ENCODE data around the gene DKC1. TPM values are rescaled to one million over a fixed set of nuclear protein-coding genes. Genes with fewer than 3 reads are reported as not detected.

The DKC1 gene
- total and polyA plus RNA-seq, 2 of the 4 experiments (the other 2 are of a cell fraction), result 49.9 to 63.8 TPM

DNA sequence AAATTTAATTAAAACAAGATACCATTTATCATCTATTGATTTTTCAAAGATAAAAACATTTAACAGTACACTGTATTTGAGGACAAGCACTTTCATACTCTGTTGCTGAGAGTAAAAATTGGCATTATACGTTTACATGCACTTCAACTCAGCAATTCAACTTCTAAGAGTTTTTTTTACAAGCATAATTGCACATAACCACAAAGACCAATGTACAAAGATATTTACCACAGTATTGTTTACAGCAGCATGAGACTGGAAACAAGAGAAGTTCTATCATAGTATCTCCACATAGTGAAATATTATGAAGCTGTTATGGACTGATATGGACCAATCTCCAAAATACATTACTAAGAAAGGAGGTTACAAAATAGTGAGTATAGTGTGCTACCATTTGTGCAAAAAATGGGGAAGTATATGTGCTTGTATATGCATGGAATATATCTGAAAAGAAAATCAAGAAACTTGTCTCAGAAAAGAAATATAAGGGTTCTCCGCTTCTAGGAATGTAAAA, 22.7 kb upstream of the DKC1 start:
- ChIA-PET POLR2A (ENCODE audit: unreplicated experiment) (no interaction called here), CTCF (no interaction called here)
- Histone ChIP-seq H2AFZ (replicated peaks; ENCODE audit: low read length, poor library complexity) (no peak overlapping the region), H3K18ac (ENCODE audit: low read depth, low read length) (no peak overlapping the region), H3K79me1 (ENCODE audit: low read depth in 1 of 2, low read length in 2 of 2) (peaks cover 0 to 3% of the 10 kb centered on the region in 2 experiments; a peak in 1 of 4 replicates), H2BK120ac (ENCODE audit: low read depth, low read length) (no peak overlapping the region), H3K23ac (ENCODE audit: low read depth, low read length) (no peak overlapping the region), H3K4ac (ENCODE audit: low read depth, low read length) (no peak overlapping the region), H4K20me1 (ENCODE audit: insufficient read depth, low read length) (no peaks in the 10 kb centered on the region), H3K36me3 (ENCODE audit: control insufficient read depth, insufficient read depth, low read length) (no peaks in the 10 kb centered on the region), H3K9me3 (ENCODE audit: control insufficient read depth, insufficient read depth, low read length) (no peaks in the 10 kb centered on the region), H2BK5ac (ENCODE audit: low read depth, low read length, poor library complexity, severe bottlenecking) (no peak overlapping the region), H3K27ac (ENCODE audit: insufficient read depth, low read length) (no peak overlapping the region), H2BK20ac (ENCODE audit: low read depth, low read length) (no peak overlapping the region), H4K8ac (ENCODE audit: low read depth in 2 of 2, low read length in 2 of 2) (no peak overlapping the region), H2BK15ac (ENCODE audit: low read depth, low read length) (no peak overlapping the region), H2AK5ac (ENCODE audit: low read depth, low read length) (no peak overlapping the region), H4K5ac (ENCODE audit: low read depth, low read length) (no peak overlapping the region), H3K27me3 (ENCODE audit: control insufficient read depth, insufficient read depth, low read length) (no peaks in the 10 kb centered on the region), H3K4me1 (ENCODE audit: control insufficient read depth, insufficient read depth, low read length) (peaks cover 7% of the 10 kb centered on the region), H4K91ac (ENCODE audit: insufficient read depth, low read depth, low read length) (no peak overlapping the region), H3K4me2 (ENCODE audit: low read depth, low read length) (no peak overlapping the region), H3K9me1 (ENCODE audit: insufficient read depth, low read length) (no peaks in the 10 kb centered on the region), H3K4me3 (ENCODE audit: insufficient read depth, low read depth, low read length) (no peak overlapping the region), H2AK9ac (replicated peaks; ENCODE audit: low read depth, low read length, poor library complexity) (no peak overlapping the region), H3K9ac (ENCODE audit: low read depth, low read length) (no peak overlapping the region), H3K56ac (ENCODE audit: extremely low read depth, insufficient read depth, low read length) (no peak overlapping the region), H3K14ac (replicated peaks; ENCODE audit: low read depth, low read length) (no peak overlapping the region)
- dilution Hi-C loops (cut with HindIII; ENCODE audit: low sequenced_read_pairs, unreplicated experiment), result no loop called here
- DNase-seq (no peak), ATAC-seq (ENCODE audit: low read depth) (no peak)
- WGBS, 2 experiments (ENCODE audit: extremely low coverage in 2 of 2, insufficient read length in 1 of 2), result no CpG with 5 or more reads among the region's 2 CpGs
- in situ Hi-C loops (cut with MboI; ENCODE audit: low sequenced_read_pairs), result loop anchor here (25.0 kb wide), 1 partner anchor 153 kb away; the partner anchor contains the start of gene CTAG1A
- TF ChIP-seq POLR2A (IDR thresholded peaks at IDR 0.05; ENCODE audit: low read depth, low read length) (no peak), CHD1 (IDR thresholded peaks at IDR 0.05; ENCODE audit: low read depth, low read length) (no peak), BHLHE40 (IDR thresholded peaks at IDR 0.05; ENCODE audit: low read depth, low read length) (no peak), FOS (IDR thresholded peaks at IDR 0.05; ENCODE audit: low read depth, low read length) (no peak), CEBPB (IDR thresholded peaks at IDR 0.05; ENCODE audit: low read depth, low read length) (no peak), RAD21 (IDR thresholded peaks at IDR 0.05; ENCODE audit: low read length) (no peak), RFX5 (IDR thresholded peaks at IDR 0.05; ENCODE audit: low read depth, low read length) (no peak), SMC3 (IDR thresholded peaks at IDR 0.05; ENCODE audit: low read depth, low read length) (no peak), NFE2L2 (IDR thresholded peaks at IDR 0.05; ENCODE audit: low read depth, low read length) (no peak), MXI1 (IDR thresholded peaks at IDR 0.05; ENCODE audit: borderline replicate concordance, low read depth, low read length) (no peak), MAZ (IDR thresholded peaks at IDR 0.05; ENCODE audit: borderline replicate concordance, low read depth, low read length) (no peak), MAFK (IDR thresholded peaks at IDR 0.05; ENCODE audit: low read depth, low read length) (no peak)
- TF ChIP-seq, protein P1, sequence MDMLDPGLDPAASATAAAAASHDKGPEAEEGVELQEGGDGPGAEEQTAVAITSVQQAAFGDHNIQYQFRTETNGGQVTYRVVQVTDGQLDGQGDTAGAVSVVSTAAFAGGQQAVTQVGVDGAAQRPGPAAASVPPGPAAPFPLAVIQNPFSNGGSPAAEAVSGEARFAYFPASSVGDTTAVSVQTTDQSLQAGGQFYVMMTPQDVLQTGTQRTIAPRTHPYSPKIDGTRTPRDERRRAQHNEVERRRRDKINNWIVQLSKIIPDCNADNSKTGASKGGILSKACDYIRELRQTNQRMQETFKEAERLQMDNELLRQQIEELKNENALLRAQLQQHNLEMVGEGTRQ (IDR thresholded peaks at IDR 0.05; ENCODE audit: low read depth, low read length), result no peak
- TF ChIP-seq, protein P2, sequence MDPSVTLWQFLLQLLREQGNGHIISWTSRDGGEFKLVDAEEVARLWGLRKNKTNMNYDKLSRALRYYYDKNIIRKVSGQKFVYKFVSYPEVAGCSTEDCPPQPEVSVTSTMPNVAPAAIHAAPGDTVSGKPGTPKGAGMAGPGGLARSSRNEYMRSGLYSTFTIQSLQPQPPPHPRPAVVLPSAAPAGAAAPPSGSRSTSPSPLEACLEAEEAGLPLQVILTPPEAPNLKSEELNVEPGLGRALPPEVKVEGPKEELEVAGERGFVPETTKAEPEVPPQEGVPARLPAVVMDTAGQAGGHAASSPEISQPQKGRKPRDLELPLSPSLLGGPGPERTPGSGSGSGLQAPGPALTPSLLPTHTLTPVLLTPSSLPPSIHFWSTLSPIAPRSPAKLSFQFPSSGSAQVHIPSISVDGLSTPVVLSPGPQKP (IDR thresholded peaks at IDR 0.05; ENCODE audit: borderline replicate concordance, low read depth, low read length), result no peak
- TF ChIP-seq, protein P3, sequence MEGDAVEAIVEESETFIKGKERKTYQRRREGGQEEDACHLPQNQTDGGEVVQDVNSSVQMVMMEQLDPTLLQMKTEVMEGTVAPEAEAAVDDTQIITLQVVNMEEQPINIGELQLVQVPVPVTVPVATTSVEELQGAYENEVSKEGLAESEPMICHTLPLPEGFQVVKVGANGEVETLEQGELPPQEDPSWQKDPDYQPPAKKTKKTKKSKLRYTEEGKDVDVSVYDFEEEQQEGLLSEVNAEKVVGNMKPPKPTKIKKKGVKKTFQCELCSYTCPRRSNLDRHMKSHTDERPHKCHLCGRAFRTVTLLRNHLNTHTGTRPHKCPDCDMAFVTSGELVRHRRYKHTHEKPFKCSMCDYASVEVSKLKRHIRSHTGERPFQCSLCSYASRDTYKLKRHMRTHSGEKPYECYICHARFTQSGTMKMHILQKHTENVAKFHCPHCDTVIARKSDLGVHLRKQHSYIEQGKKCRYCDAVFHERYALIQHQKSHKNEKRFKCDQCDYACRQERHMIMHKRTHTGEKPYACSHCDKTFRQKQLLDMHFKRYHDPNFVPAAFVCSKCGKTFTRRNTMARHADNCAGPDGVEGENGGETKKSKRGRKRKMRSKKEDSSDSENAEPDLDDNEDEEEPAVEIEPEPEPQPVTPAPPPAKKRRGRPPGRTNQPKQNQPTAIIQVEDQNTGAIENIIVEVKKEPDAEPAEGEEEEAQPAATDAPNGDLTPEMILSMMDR (conservative IDR thresholded peaks at IDR 0.05; ENCODE audit: low read depth, low read length), result no peak
- intact Hi-C loops (cut with micrococcal nuclease), result no loop called here
- BruUV-seq (replicated peaks), result no TSS peak
